Breast epithelium (tissue), 3 donors: ENCODE results near the gene MSH3.

Source experiments
- CTCF ChIP-seq, 3 donors: fragments of 450-650 bp; IDR thresholded peaks; one replicate each; pipeline ENCODE4 v1.5.1; 2016 to 2017; ENCODE audit warnings: antibody characterized with exemption in 3 of 3, mild to moderate bottlenecking in 3 of 3, moderate library complexity in 3 of 3
- POLR2A ChIP-seq: fragments of 450-650 bp; IDR thresholded peaks from one replicate; pipeline ENCODE4 v1.6.1; 2016; ENCODE audit warnings: antibody characterized with exemption, mild to moderate bottlenecking, moderate library complexity
- POLR2AphosphoS5 ChIP-seq, 3 donors: sonication (generic); formaldehyde crosslinking; IDR thresholded peaks; one replicate each; pipeline ENCODE4 v1.6.1; 2017; ENCODE audit warnings: antibody characterized with exemption in 3 of 3

- TF ChIP-seq CTCF (IDR thresholded peaks at IDR 0.05), result no peak
- no peak for TF ChIP-seq POLR2AphosphoS5 (IDR thresholded peaks at IDR 0.05)
- no peak for TF ChIP-seq POLR2A
Measured at GRCh38 chr5:80921026-80921425, 266.6 kb downstream of the MSH3 start.
